Gastrocnemius medialis (tissue), 4 donors: ENCODE measurements around the gene RETREG1. TPM values are rescaled to one million over a fixed set of nuclear protein-coding genes. Genes with fewer than 3 reads are reported as not detected.
A peak's percentile ranks its signal among the peaks of the same experiment; 100 is the strongest.

Experiments
- ATAC-seq, 2 donors: fragments of 150-250 bp; one replicate each; pipeline ENCODE4 v1.9.1; 2016
- DNase-seq, 2 donors: peaks; one replicate each; pipeline ENCODE4 v3.0.0-alpha.2; 2019
- H3K27ac ChIP-seq, 4 donors: fragments of 200-600 bp; sonication (generic); 1 replicate in 1 of 4; 2 replicates in 3 of 4; pipeline ENCODE4 v1.5.1; 2016 to 2018; ENCODE audit warnings: mild to moderate bottlenecking in 2 of 4, moderate library complexity in 1 of 4
- H3K27me3 ChIP-seq, 3 donors: fragments of 200-600 bp; sonication (generic) in 2 of 3; 1 replicate in 1 of 3; 2 replicates in 2 of 3; pipeline versions ENCODE4 v1.5.1 to v1.6.0; 2016 to 2019; ENCODE audit warnings: mild to moderate bottlenecking in 1 of 3, moderate library complexity in 1 of 3
- H3K36me3 ChIP-seq, 2 donors: fragments of 200-600 bp; sonication (generic) in 1 of 2; one replicate each; pipeline ENCODE4 v1.5.1; 2017 to 2018
- H3K4me1 ChIP-seq, 2 donors: fragments of 200-600 bp; sonication (generic) in 1 of 2; one replicate each; pipeline ENCODE4 v1.5.1; 2016 to 2017; ENCODE audit warnings: mild to moderate bottlenecking in 2 of 2
- H3K4me3 ChIP-seq, 4 donors: fragments of 200-600 bp; sonication (generic) in 3 of 4; 1 replicate in 1 of 4; 2 replicates in 3 of 4; pipeline ENCODE4 v1.5.1; 2016 to 2019; ENCODE audit warnings: mild to moderate bottlenecking in 2 of 4
- H3K9me3 ChIP-seq, 3 donors: fragments of 200-600 bp; sonication (generic) in 2 of 3; 1 replicate in 1 of 3; 2 replicates in 2 of 3; pipeline ENCODE4 v1.5.1; 2016 to 2019
- CTCF ChIP-seq, 5 experiments: fragments of 450-650 bp in 3 of 5; fragments of 200-600 bp in 2 of 5; sonication (generic) in 2 of 5; IDR thresholded peaks in 4 of 5; conservative IDR thresholded peaks in 1 of 5; 1 replicate in 4 of 5; 2 replicates in 1 of 5; pipeline ENCODE4 v1.5.1; 2016 to 2019; ENCODE audit warnings: antibody characterized with exemption in 5 of 5, mild to moderate bottlenecking in 3 of 5, moderate library complexity in 3 of 5
- POLR2A ChIP-seq, 2 donors: fragments of 450-650 bp; IDR thresholded peaks; one replicate each; pipeline ENCODE4 v1.6.1; 2017; ENCODE audit warnings: antibody characterized with exemption in 2 of 2, mild to moderate bottlenecking in 2 of 2, moderate library complexity in 2 of 2
- in situ Hi-C, 4 donors: fragments of 200-750 bp; cut with MboI; loops; one replicate each; pipeline versions ENCODE4 v1.15.0 to v1.8.0; 2017; ENCODE audit warnings: low sequenced_read_pairs in 4 of 4
- intact Hi-C: fragments of 100-400 bp; cut with DNase I; formaldehyde crosslinking; loops from one replicate; pipeline ENCODE4 v1.15.1; 2023; ENCODE audit warnings: low total_unique reads
- total RNA-seq, 4 donors: library from RNA; depleted of rRNA; stranded (reverse); fragments of >200 nt; gene quantifications; one replicate each; pipeline versions ENCODE4 v1.1.0 to v1.2.3, GENCODE V29; 2016

Gene RETREG1
- total RNA-seq, 4 donors from 2014 or later: 94.2 to 380 (median 305) TPM

- ATAC-seq (peak; percentile 52 to 55), DNase-seq (no peak)
- H3K27ac ChIP-seq: peak overlapping the region; percentile 69 to 85 (median 74)
- peaks cover 17 to 25% of the 10 kb centered on the region in 2 donors for H3K4me1 ChIP-seq
- H3K36me3 ChIP-seq: no peaks in the 10 kb centered on the region
- no peaks in the 10 kb centered on the region for H3K9me3 ChIP-seq
- intact Hi-C loops: no loop called here
- H3K4me3 ChIP-seq: no peak overlapping the region
- in situ Hi-C loops: no loop called here
- no peaks in the 10 kb centered on the region for H3K27me3 ChIP-seq
- TF ChIP-seq CTCF (IDR thresholded peaks at IDR 0.05 in 4 of 5, conservative IDR thresholded peaks at IDR 0.05 in 1 of 5) (no peak), POLR2A (IDR thresholded peaks at IDR 0.05) (peak in 1 of 2 donors; percentile 36)
Measured at GRCh38 chr5:16528382-16529110, 88.3 kb downstream of the RETREG1 start.

- no peak overlapping the region for H3K4me3 ChIP-seq
- no peak for TF ChIP-seq CTCF (IDR thresholded peaks at IDR 0.05 in 4 of 5, conservative IDR thresholded peaks at IDR 0.05 in 1 of 5)
- TF ChIP-seq POLR2A (IDR thresholded peaks at IDR 0.05): no peak
- intact Hi-C loops: no loop called here
- no peaks in the 10 kb centered on the region for H3K27me3 ChIP-seq
- DNase-seq: no peak
- no peak for ATAC-seq
- H3K36me3 ChIP-seq: no peaks in the 10 kb centered on the region
- no peaks in the 10 kb centered on the region for H3K9me3 ChIP-seq
- in situ Hi-C loops: no loop called here
- no peak overlapping the region for H3K27ac ChIP-seq
- peaks cover 12 to 25% of the 10 kb centered on the region in 2 donors for H3K4me1 ChIP-seq
Measured at GRCh38 chr5:16525651-16526050, 91.1 kb downstream of the RETREG1 start.

GRCh38 chr5:16524286-16524685 is 92.5 kb downstream of the RETREG1 start:
- Histone ChIP-seq H3K9me3 (no peaks in the 10 kb centered on the region), H3K36me3 (no peaks in the 10 kb centered on the region), H3K27ac (no peak overlapping the region), H3K4me3 (no peak overlapping the region), H3K27me3 (no peaks in the 10 kb centered on the region), H3K4me1 (peaks cover 3 to 17% of the 10 kb centered on the region in 2 donors)
- TF ChIP-seq CTCF (IDR thresholded peaks at IDR 0.05 in 4 of 5, conservative IDR thresholded peaks at IDR 0.05 in 1 of 5): no peak
- TF ChIP-seq POLR2A (IDR thresholded peaks at IDR 0.05): no peak
- no peak for DNase-seq
- in situ Hi-C loops (no loop called here), intact Hi-C loops (no loop called here)
- ATAC-seq: no peak

GRCh38 chr5:16521521-16522483 is 95.0 kb downstream of the RETREG1 start:
- peaks cover 3 to 7% of the 10 kb centered on the region in 2 donors for H3K4me1 ChIP-seq
- no peaks in the 10 kb centered on the region for H3K27me3 ChIP-seq
- no peaks in the 10 kb centered on the region for H3K36me3 ChIP-seq
- intact Hi-C loops: no loop called here
- H3K27ac ChIP-seq: no peak overlapping the region
- no peak overlapping the region for H3K4me3 ChIP-seq
- no peak for ATAC-seq
- DNase-seq: no peak
- no peaks in the 10 kb centered on the region for H3K9me3 ChIP-seq
- TF ChIP-seq CTCF (IDR thresholded peaks at IDR 0.05 in 4 of 5, conservative IDR thresholded peaks at IDR 0.05 in 1 of 5) (no peak), POLR2A (IDR thresholded peaks at IDR 0.05) (no peak)
- in situ Hi-C loops: no loop called here
